WTC11 (cell line): ENCODE results near the gene FNDC3A. TPM values are rescaled to one million over a fixed set of nuclear protein-coding genes. Genes with fewer than 3 reads are reported as not detected.

Source experiments
- ATAC-seq: fragments of 200-7000 bp; cut with Tn5 transposase; 2 replicates; pipeline ENCODE4 v1.10.0; 2021; ENCODE audit warnings: mild to moderate bottlenecking, moderate library complexity
- CTCF ChIA-PET: fragments of 300-600 bp; sonication (Branson Sonifier 250); formaldehyde crosslinking; loops from one replicate; lab custom pipeline; 2021; ENCODE audit warnings: antibody characterized with exemption; lab: Charles Lee
- POLR2A ChIA-PET: fragments of 350-600 bp; sonication (Branson Sonifier 250); formaldehyde crosslinking; loops from one replicate; lab custom pipeline; 2021; ENCODE audit warnings: antibody characterized with exemption; lab: Charles Lee
- DNase-seq: peaks from one replicate; pipeline ENCODE4 v3.0.0; 2021; ENCODE audit warnings: low spot score
- H3K27ac Mint-ChIP-seq: 2 replicates; pipeline ENCODE4 v1.8.0; 2021; ENCODE audit warnings: mixed read lengths
- H3K27me3 Mint-ChIP-seq: 2 replicates; pipeline ENCODE4 v1.8.0; 2021; ENCODE audit warnings: low read depth, mild to moderate bottlenecking, moderate library complexity, mixed read lengths
- H3K36me3 Mint-ChIP-seq: 2 replicates; pipeline ENCODE4 v1.8.0; 2021; ENCODE audit warnings: mixed read lengths
- H3K4me1 Mint-ChIP-seq: 2 replicates; pipeline ENCODE4 v1.8.0; 2022; ENCODE audit warnings: mixed read lengths
- H3K4me3 Mint-ChIP-seq: 2 replicates; pipeline ENCODE4 v1.8.0; 2021; ENCODE audit warnings: mild to moderate bottlenecking, moderate library complexity, mixed read lengths
- H3K9me3 Mint-ChIP-seq: 2 replicates; pipeline ENCODE4 v1.8.0; 2021; ENCODE audit warnings: mixed read lengths
- AFF4 ChIP-seq: sonication (generic); formaldehyde crosslinking; IDR thresholded peaks from 2 replicates; pipeline ENCODE4 v1.8.1; 2023; ENCODE audit warnings: mild to moderate bottlenecking, missing genetic modification reagents, borderline replicate concordance
- AR ChIP-seq: fragments of 250-450 bp; sonication (Bioruptor Pico); IDR thresholded peaks from 2 replicates; pipeline ENCODE4 v1.9.0; 2021; ENCODE audit warnings: mild to moderate bottlenecking
- ATF2 ChIP-seq: sonication (generic); formaldehyde crosslinking; IDR thresholded peaks from 2 replicates; pipeline ENCODE4 v1.8.1; 2022; ENCODE audit warnings: low read depth, missing genetic modification reagents, borderline replicate concordance
- CBFB ChIP-seq: sonication (generic); formaldehyde crosslinking; IDR thresholded peaks from 2 replicates; pipeline ENCODE4 v1.8.1; 2022; ENCODE audit warnings: mild to moderate bottlenecking, low read depth, missing genetic modification reagents
- ESRRA ChIP-seq: sonication (generic); formaldehyde crosslinking; IDR thresholded peaks from 2 replicates; pipeline ENCODE4 v1.8.1; 2022; ENCODE audit warnings: mild to moderate bottlenecking, missing genetic modification reagents, borderline replicate concordance
- FOXJ3 ChIP-seq: sonication (generic); formaldehyde crosslinking; IDR thresholded peaks from 2 replicates; pipeline ENCODE4 v1.9.0; 2021; ENCODE audit warnings: missing genetic modification reagents, mild to moderate bottlenecking, borderline replicate concordance
- FOXP1 ChIP-seq: sonication (generic); formaldehyde crosslinking; IDR thresholded peaks from 2 replicates; pipeline ENCODE4 v1.8.0; 2022; ENCODE audit warnings: missing genetic modification reagents, mild to moderate bottlenecking, moderate library complexity, borderline replicate concordance
- FOXP4 ChIP-seq: sonication (generic); formaldehyde crosslinking; IDR thresholded peaks from 2 replicates; pipeline ENCODE4 v1.8.0; 2022; ENCODE audit warnings: mild to moderate bottlenecking, missing genetic modification reagents
- GRHL2 ChIP-seq: fragments of 250-450 bp; sonication (Bioruptor Pico); IDR thresholded peaks from 2 replicates; pipeline ENCODE4 v1.8.0; 2022; ENCODE audit warnings: mild to moderate bottlenecking, moderate library complexity; ENCODE audit not compliant: insufficient replicate concordance, severe bottlenecking
- GTF2I ChIP-seq: fragments of 250-450 bp; sonication (Bioruptor Pico); conservative IDR thresholded peaks from 2 replicates; pipeline ENCODE4 v1.4.0; 2021; ENCODE audit warnings: mild to moderate bottlenecking
- MYBL2 ChIP-seq: sonication (generic); formaldehyde crosslinking; IDR thresholded peaks from 2 replicates; pipeline ENCODE4 v1.8.1; 2023; ENCODE audit warnings: mild to moderate bottlenecking, moderate library complexity, missing genetic modification reagents
- NFYB ChIP-seq: sonication (generic); formaldehyde crosslinking; conservative IDR thresholded peaks from 2 replicates; pipeline ENCODE4 v1.8.0; 2022; ENCODE audit warnings: low read depth, missing genetic modification reagents
- SMAD4 ChIP-seq: sonication (generic); formaldehyde crosslinking; IDR thresholded peaks from 2 replicates; pipeline ENCODE4 v1.8.0; 2022; ENCODE audit warnings: mild to moderate bottlenecking, missing genetic modification reagents
- ZNF281 ChIP-seq: sonication (generic); formaldehyde crosslinking; IDR thresholded peaks from 2 replicates; pipeline ENCODE4 v1.8.0; 2023; ENCODE audit warnings: mild to moderate bottlenecking, missing genetic modification reagents
- total RNA-seq: library from RNA; stranded (reverse); gene quantifications from 3 replicates; pipeline ENCODE4 v1.2.3, GENCODE V29; 2021

FNDC3A gene
- total RNA-seq, 1 experiment from 2014 or later, result 24.8 TPM

- CTCF ChIA-PET, result interaction anchor here (0.6 kb wide), 2 partner anchors 13 to 18 kb away, joined by 3 read pairs; no protein-coding TSS in a partner anchor
Measured at GRCh38 chr13:49124693-49125304, 149.1 kb downstream of the FNDC3A start.

More at GRCh38 chr13:49124693-49125304, 149.1 kb downstream of the FNDC3A start:
- Mint-ChIP-seq H3K27me3 (no peaks in the 10 kb centered on the region), H3K4me3 (no peak overlapping the region), H3K27ac (no peak overlapping the region; the same call in 1 of the 2 replicates), H3K9me3 (peaks cover 5% of the 10 kb centered on the region; the same call in 1 of the 2 replicates), H3K36me3 (peaks cover 6% of the 10 kb centered on the region), H3K4me1 (peaks cover 9% of the 10 kb centered on the region)
- no peak for DNase-seq
- POLR2A ChIA-PET, result no interaction called here
- no peak for ATAC-seq
- no peak for TF ChIP-seq AFF4 (CRISPR knock-in tag)
- no peak for TF ChIP-seq MYBL2 (CRISPR knock-in tag)
- TF ChIP-seq FOXP4 (CRISPR knock-in tag), result no peak
- no peak for TF ChIP-seq ZNF281
- no peak for TF ChIP-seq NFYB (CRISPR knock-in tag)
- TF ChIP-seq GTF2I, result no peak
- no peak for TF ChIP-seq SMAD4
- TF ChIP-seq GRHL2 (CRISPR knock-in tag), result no peak
- TF ChIP-seq FOXP1 (CRISPR knock-in tag), result no peak
- TF ChIP-seq AR (CRISPR knock-in tag), result no peak
- no peak for TF ChIP-seq ESRRA (CRISPR knock-in tag)
- no peak for TF ChIP-seq ATF2 (CRISPR knock-in tag)
- no peak for TF ChIP-seq FOXJ3 (CRISPR knock-in tag)
- TF ChIP-seq CBFB (CRISPR knock-in tag), result no peak
